HG02588 (cell line): Measurements from ENCODE around the gene TRIM32.

Experiments
- ATAC-seq: cut with Tn5 transposase; IDR thresholded peaks from one replicate; pipeline ENCODE4 v1.9.1; 2021; ENCODE audit warnings: mild to moderate bottlenecking, moderate library complexity; ENCODE audit not compliant: unreplicated experiment

The TRIM32 gene

DNA sequence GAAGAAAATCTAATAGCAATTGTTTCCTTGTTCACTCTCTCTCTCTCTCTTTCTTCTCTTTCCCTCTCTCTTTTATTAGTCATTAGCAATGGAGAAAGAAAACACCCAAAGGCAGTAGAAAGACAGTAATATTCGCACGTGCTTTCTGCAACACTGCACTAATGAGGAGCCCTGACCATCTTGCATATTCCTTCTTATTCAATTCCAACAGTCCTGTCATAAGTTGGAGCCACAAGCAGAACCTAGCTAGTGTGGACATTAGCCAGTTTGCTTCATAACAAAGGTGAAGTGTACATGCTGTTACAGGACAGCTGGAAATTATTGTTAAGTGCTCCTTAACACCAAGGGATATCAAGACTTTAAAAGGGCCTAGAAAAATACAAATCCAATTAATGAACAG is 63.4 kb downstream of the TRIM32 start:
- no peak for ATAC-seq
